Measurements from ENCODE around the gene TMEM179B. TPM values are rescaled to one million over a fixed set of nuclear protein-coding genes. Genes with fewer than 3 reads are reported as not detected.
A peak's percentile ranks its signal among the peaks of the same experiment; 100 is the strongest.

Gene TMEM179B
- total RNA-seq, 1 experiment from 2014 or later: 83.6 TPM

- no peak for DNase-seq (ENCODE audit: low read depth, low spot score)
- in situ Hi-C loops (cut with HindIII; ENCODE audit: low pct_unique_long_range_greater_than_20kb, low sequenced_read_pairs): no loop called here
Observed at GRCh38 chr11:62782753-62783152, 4.4 kb upstream of the TMEM179B start.

- in situ Hi-C loops (cut with HindIII; ENCODE audit: low pct_unique_long_range_greater_than_20kb, low sequenced_read_pairs): no loop called here
- peak; percentile 73 for DNase-seq (ENCODE audit: low read depth, low spot score)
Observed at GRCh38 chr11:62786318-62787004, 741 bp upstream of the TMEM179B start.

GRCh38 chr11:62788991-62789390, 1.8 kb downstream of the TMEM179B start:
- in situ Hi-C loops (cut with HindIII; ENCODE audit: low pct_unique_long_range_greater_than_20kb, low sequenced_read_pairs): no loop called here
- DNase-seq (ENCODE audit: low read depth, low spot score): no peak

GRCh38 chr11:62789576-62789975, 2.4 kb downstream of the TMEM179B start:
- in situ Hi-C loops (cut with HindIII; ENCODE audit: low pct_unique_long_range_greater_than_20kb, low sequenced_read_pairs): no loop called here
- no peak for DNase-seq (ENCODE audit: low read depth, low spot score)

GRCh38 chr11:62791501-62792201, 4.4 kb downstream of the TMEM179B start, which contains the start of gene TMEM223:
Gene TMEM223 (minus strand): TSS chr11:62792006. CDS start chr11:62791994, 12 bp downstream.
- peak; percentile 74 for DNase-seq (ENCODE audit: low read depth, low spot score)
- in situ Hi-C loops (cut with HindIII; ENCODE audit: low pct_unique_long_range_greater_than_20kb, low sequenced_read_pairs): no loop called here

- in situ Hi-C loops (cut with HindIII; ENCODE audit: low pct_unique_long_range_greater_than_20kb, low sequenced_read_pairs): no loop called here
- DNase-seq (ENCODE audit: low read depth, low spot score): no peak
Observed at GRCh38 chr11:62792202-62792575, 5.0 kb downstream of the TMEM179B start.

- in situ Hi-C loops (cut with HindIII; ENCODE audit: low pct_unique_long_range_greater_than_20kb, low sequenced_read_pairs): no loop called here
- DNase-seq (ENCODE audit: low read depth, low spot score): no peak
Observed at GRCh38 chr11:62794201-62794775, 7.1 kb downstream of the TMEM179B start.

- in situ Hi-C loops (cut with HindIII; ENCODE audit: low pct_unique_long_range_greater_than_20kb, low sequenced_read_pairs): no loop called here
- DNase-seq (ENCODE audit: low read depth, low spot score): no peak
Observed at GRCh38 chr11:62796281-62796680, 9.1 kb downstream of the TMEM179B start.

- DNase-seq (ENCODE audit: low read depth, low spot score): no peak
- in situ Hi-C loops (cut with HindIII; ENCODE audit: low pct_unique_long_range_greater_than_20kb, low sequenced_read_pairs): no loop called here
Observed at GRCh38 chr11:62799486-62799885, 12.3 kb downstream of the TMEM179B start.

- in situ Hi-C loops (cut with HindIII; ENCODE audit: low pct_unique_long_range_greater_than_20kb, low sequenced_read_pairs): no loop called here
- DNase-seq (ENCODE audit: low read depth, low spot score): no peak
Observed at GRCh38 chr11:62801071-62801470, 13.9 kb downstream of the TMEM179B start.

GRCh38 chr11:62804310-62805075, 17.3 kb downstream of the TMEM179B start:
- no peak for DNase-seq (ENCODE audit: low read depth, low spot score)

GRCh38 chr11:62805076-62805892, 18.1 kb downstream of the TMEM179B start, which contains the start of gene NXF1:
Gene NXF1 (minus strand): TSS chr11:62805440. CDS start chr11:62805356, 84 bp downstream.
- in situ Hi-C loops (cut with HindIII; ENCODE audit: low pct_unique_long_range_greater_than_20kb, low sequenced_read_pairs): no loop called here
- peak; percentile 84 for DNase-seq (ENCODE audit: low read depth, low spot score)

More at GRCh38 chr11:62804310-62805075, 17.3 kb downstream of the TMEM179B start:
- in situ Hi-C loops (cut with HindIII; ENCODE audit: low pct_unique_long_range_greater_than_20kb, low sequenced_read_pairs): no loop called here

- in situ Hi-C loops (cut with HindIII; ENCODE audit: low pct_unique_long_range_greater_than_20kb, low sequenced_read_pairs): no loop called here
Observed at GRCh38 chr11:62805961-62806441, 18.8 kb downstream of the TMEM179B start.

GRCh38 chr11:62806611-62807121, 19.5 kb downstream of the TMEM179B start:
- DNase-seq (ENCODE audit: low read depth, low spot score): no peak
- in situ Hi-C loops (cut with HindIII; ENCODE audit: low pct_unique_long_range_greater_than_20kb, low sequenced_read_pairs): no loop called here

More at GRCh38 chr11:62805961-62806441, 18.8 kb downstream of the TMEM179B start:
- DNase-seq (ENCODE audit: low read depth, low spot score): no peak

- in situ Hi-C loops (cut with HindIII; ENCODE audit: low pct_unique_long_range_greater_than_20kb, low sequenced_read_pairs): no loop called here
- DNase-seq (ENCODE audit: low read depth, low spot score): no peak
Observed at GRCh38 chr11:62810748-62811147, 23.5 kb downstream of the TMEM179B start.

GRCh38 chr11:62811659-62812058, 24.5 kb downstream of the TMEM179B start:
- DNase-seq (ENCODE audit: low read depth, low spot score): no peak
- in situ Hi-C loops (cut with HindIII; ENCODE audit: low pct_unique_long_range_greater_than_20kb, low sequenced_read_pairs): no loop called here

GRCh38 chr11:62816557-62816956, 29.4 kb downstream of the TMEM179B start:
- no peak for DNase-seq (ENCODE audit: low read depth, low spot score)
- in situ Hi-C loops (cut with HindIII; ENCODE audit: low pct_unique_long_range_greater_than_20kb, low sequenced_read_pairs): no loop called here

Measured in SK-MEL-5 (cell line).